H9 (cell line): Measurements from ENCODE around the gene CCNB1. TPM values are rescaled to one million over a fixed set of nuclear protein-coding genes. Genes with fewer than 3 reads are reported as not detected.
A peak's percentile ranks its signal among the peaks of the same experiment; 100 is the strongest.

Source experiments
- DNase-seq: peaks from one replicate; pipeline ENCODE4 v3.0.0-alpha.2; 2017
- H2AFZ ChIP-seq: one replicate; pipeline ENCODE4 v1.6.1; 2013; ENCODE audit warnings: mild to moderate bottlenecking, low read length, control low read depth, moderate library complexity
- H2AK5ac ChIP-seq: 2 replicates; pipeline ENCODE4 v1.6.1; 2013; ENCODE audit warnings: low read length, control low read depth, mixed read lengths; ENCODE audit not compliant: insufficient read length
- H2BK120ac ChIP-seq: one replicate; pipeline ENCODE4 v1.6.1; 2013; ENCODE audit warnings: low read depth, mild to moderate bottlenecking, low read length, control low read depth, inconsistent platforms; ENCODE audit not compliant: poor library complexity, severe bottlenecking
- H2BK12ac ChIP-seq: 2 replicates; pipeline ENCODE4 v1.6.1; 2013; ENCODE audit warnings: low read length, control low read depth, mixed read lengths, low read depth; ENCODE audit not compliant: insufficient read length
- H2BK15ac ChIP-seq: 2 replicates; pipeline ENCODE4 v1.6.1; 2013; ENCODE audit warnings: low read depth, low read length, control low read depth
- H2BK20ac ChIP-seq: one replicate; pipeline ENCODE4 v1.6.1; 2013; ENCODE audit warnings: low read depth, mild to moderate bottlenecking, low read length, control low read depth, inconsistent platforms; ENCODE audit not compliant: poor library complexity, severe bottlenecking
- H2BK5ac ChIP-seq: 2 replicates; pipeline ENCODE4 v1.6.1; 2013; ENCODE audit warnings: low read length, control low read depth, mixed read lengths; ENCODE audit not compliant: insufficient read length
- H3K14ac ChIP-seq: 2 replicates; pipeline ENCODE4 v1.6.1; 2013; ENCODE audit warnings: low read length, control low read depth; ENCODE audit not compliant: insufficient read depth
- H3K18ac ChIP-seq: 2 replicates; pipeline ENCODE4 v1.6.1; 2013; ENCODE audit warnings: low read depth, mild to moderate bottlenecking, mixed read lengths, low read length, control low read depth; ENCODE audit not compliant: insufficient read length
- H3K23ac ChIP-seq: 2 replicates; pipeline ENCODE4 v1.6.1; 2013; ENCODE audit warnings: low read length, control low read depth, mixed read lengths, low read depth; ENCODE audit not compliant: insufficient read length
- H3K23me2 ChIP-seq: 2 replicates; pipeline ENCODE4 v1.6.1; 2013; ENCODE audit warnings: low read depth, mild to moderate bottlenecking, mixed read lengths, low read length, control low read depth; ENCODE audit not compliant: insufficient read length, poor library complexity, severe bottlenecking
- H3K27ac ChIP-seq: 2 replicates; pipeline ENCODE4 v1.5.1; 2013; ENCODE audit warnings: low read length, control low read depth, mixed read lengths, low read depth; ENCODE audit not compliant: insufficient read length
- H3K27me3 ChIP-seq: 2 replicates; pipeline ENCODE4 v1.6.1; 2013; ENCODE audit warnings: low read length, control low read depth, inconsistent platforms; ENCODE audit not compliant: insufficient read depth
- H3K4ac ChIP-seq: 2 replicates; pipeline ENCODE4 v1.6.1; 2013; ENCODE audit warnings: low read depth, mild to moderate bottlenecking, control low read depth, inconsistent platforms, low read length, moderate library complexity
- H3K4me1 ChIP-seq: 2 replicates; pipeline ENCODE4 v1.6.1; 2013; ENCODE audit warnings: low read length, control low read depth, inconsistent platforms; ENCODE audit not compliant: insufficient read depth
- H3K4me2 ChIP-seq: 2 replicates; pipeline ENCODE4 v1.6.1; 2013; ENCODE audit warnings: low read length, control low read depth, mixed read lengths; ENCODE audit not compliant: insufficient read length, insufficient read depth
- H3K56ac ChIP-seq: 2 replicates; pipeline ENCODE4 v1.6.1; 2013; ENCODE audit warnings: low read depth, mild to moderate bottlenecking, mixed read lengths, low read length, control low read depth; ENCODE audit not compliant: insufficient read length
- H3K79me1 ChIP-seq: 2 replicates; pipeline ENCODE4 v1.6.1; 2013; ENCODE audit warnings: low read depth, mild to moderate bottlenecking, moderate library complexity, low read length, control low read depth, inconsistent platforms; ENCODE audit not compliant: insufficient read depth, poor library complexity, severe bottlenecking
- H3K79me2 ChIP-seq: 2 replicates; pipeline ENCODE4 v1.6.1; 2013; ENCODE audit warnings: low read length, control low read depth, inconsistent platforms; ENCODE audit not compliant: insufficient read depth
- H3K9ac ChIP-seq: 2 replicates; pipeline ENCODE4 v1.6.1; 2013; ENCODE audit warnings: low read length, control low read depth, mixed read lengths; ENCODE audit not compliant: insufficient read length; ENCODE audit errors: extremely low read depth
- H3K9me3 ChIP-seq: one replicate; pipeline ENCODE4 v1.6.1; 2013; ENCODE audit warnings: low read depth, low read length, inconsistent platforms; ENCODE audit not compliant: control insufficient read depth
- H3T11ph ChIP-seq: one replicate; pipeline ENCODE4 v1.6.1; 2013; ENCODE audit warnings: mild to moderate bottlenecking, low read length, control low read depth, inconsistent platforms
- H4K20me1 ChIP-seq: one replicate; pipeline ENCODE4 v1.6.1; 2013; ENCODE audit not compliant: control insufficient read depth, insufficient read length, insufficient read depth
- H4K5ac ChIP-seq: 2 replicates; pipeline ENCODE4 v1.6.1; 2013; ENCODE audit warnings: low read depth, mild to moderate bottlenecking, mixed read lengths, low read length, control low read depth; ENCODE audit not compliant: insufficient read length
- H4K8ac ChIP-seq: replicated peaks from 2 replicates; pipeline ENCODE4 v1.6.1; 2013; ENCODE audit warnings: low read length, control low read depth, mixed read lengths, low read depth; ENCODE audit not compliant: insufficient read length
- H4K91ac ChIP-seq: 2 replicates; pipeline ENCODE4 v1.6.1; 2013; ENCODE audit warnings: low read depth, mild to moderate bottlenecking, moderate library complexity, mixed read lengths, low read length, control low read depth; ENCODE audit not compliant: insufficient read length
- H3K27ac Mint-ChIP-seq, 3 experiments: 2 replicates in 2 of 3; 3 replicates in 1 of 3; pipeline ENCODE4 v1.8.0; 2020 to 2021; ENCODE audit warnings: mixed read lengths in 3 of 3, mild to moderate bottlenecking in 1 of 3, moderate library complexity in 1 of 3
- H3K27me3 Mint-ChIP-seq: 2 replicates; pipeline ENCODE4 v1.8.0; 2021; ENCODE audit warnings: low read depth, mild to moderate bottlenecking, moderate library complexity, mixed read lengths
- H3K36me3 Mint-ChIP-seq, 3 experiments: 2 replicates in 2 of 3; 3 replicates in 1 of 3; pipeline ENCODE4 v1.8.0; 2020 to 2021; ENCODE audit warnings: low read depth in 3 of 3, mixed read lengths in 3 of 3; ENCODE audit not compliant: insufficient read depth in 1 of 3
- H3K4me1 Mint-ChIP-seq, 2 experiments: 2 replicates each; pipeline ENCODE4 v1.8.0; 2020; ENCODE audit warnings: mixed read lengths in 2 of 2
- H3K4me3 Mint-ChIP-seq, 2 experiments: 2 replicates in 1 of 2; 3 replicates in 1 of 2; pipeline ENCODE4 v1.8.0; 2020 to 2021; ENCODE audit warnings: mild to moderate bottlenecking in 2 of 2, mixed read lengths in 2 of 2, moderate library complexity in 1 of 2
- H3K9me3 Mint-ChIP-seq, 2 experiments: 2 replicates in 1 of 2; 3 replicates in 1 of 2; pipeline ENCODE4 v1.8.0; 2020; ENCODE audit warnings: mild to moderate bottlenecking in 2 of 2, mixed read lengths in 2 of 2, moderate library complexity in 1 of 2
- WGBS: extraction: QIAGEN DNeasy Blood & Tissue Kit; methylation state at CpG from one replicate; pipeline ENCODE4 v1.1.7; 2013; ENCODE audit warnings: missing lambda C conversion rate, low lambda C conversion rate, mixed read lengths; ENCODE audit not compliant: insufficient read length; ENCODE audit errors: extremely low coverage; 5-methylcytosine and 5-hydroxymethylcytosine counted together
- total RNA-seq: library from RNA; stranded (reverse); gene quantifications from 2 replicates; pipeline ENCODE4 v1.2.1, GENCODE V29; 2021
- TF ChIP-seq, protein P1 (sequence below): fragments of 200-600 bp; sonication (generic); conservative IDR thresholded peaks from 3 replicates; pipeline ENCODE4 v1.8.0; 2021; ENCODE audit warnings: antibody characterized with exemption, mild to moderate bottlenecking

CCNB1 gene
- total RNA-seq, 1 experiment from 2014 or later, result 310 TPM

DNA sequence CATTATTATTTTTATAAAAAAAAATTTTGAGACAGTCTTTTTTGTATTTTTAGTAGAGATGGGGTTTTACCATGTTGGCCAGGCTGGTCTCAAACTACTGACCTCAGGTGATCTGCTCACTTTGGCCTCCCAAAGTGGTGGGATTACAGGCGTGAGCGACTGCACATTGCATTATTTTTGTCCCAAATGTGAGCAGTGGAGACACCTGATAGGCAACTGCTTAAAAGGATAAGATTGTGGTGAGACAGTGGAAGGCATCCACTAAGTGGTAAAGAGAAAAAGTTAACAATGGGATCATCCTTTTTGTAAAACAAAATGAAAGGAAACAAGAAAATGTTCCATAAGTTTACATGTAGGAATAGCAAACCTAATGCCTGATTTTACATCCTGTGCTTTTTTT lies 20.4 kb downstream of the CCNB1 start:
- no peak for DNase-seq
- H3K27me3 Mint-ChIP-seq, result no peaks in the 10 kb centered on the region
- peak overlapping the region in 1 of 3 experiments; percentile 85; a peak in 1 of 7 replicates for H3K27ac Mint-ChIP-seq

More for the DNA sequence above, 20.4 kb downstream of the CCNB1 start:
- no peak overlapping the region for H3K9ac ChIP-seq
- H2BK12ac ChIP-seq, result no peak overlapping the region
- H3K14ac ChIP-seq, result no peak overlapping the region
- H2BK120ac ChIP-seq, result no peak overlapping the region
- H3K18ac ChIP-seq, result no peak overlapping the region
- H3K9me3 ChIP-seq, result no peaks in the 10 kb centered on the region
- Mint-ChIP-seq H3K4me1 (peaks cover 9 to 12% of the 10 kb centered on the region in 2 experiments), H3K9me3 (no peaks in the 10 kb centered on the region), H3K4me3 (peak overlapping the region; percentile 49 to 67; a peak in 3 of 5 replicates), H3K36me3 (peaks cover 4 to 6% (median 5%) of the 10 kb centered on the region in 3 experiments; a peak in 6 of 7 replicates)
- H4K8ac ChIP-seq, result no peak overlapping the region
- no CpG with 5 or more reads among the region's 2 CpGs for WGBS
- H4K20me1 ChIP-seq, result no peaks in the 10 kb centered on the region
- H3K79me2 ChIP-seq, result no peaks in the 10 kb centered on the region
- H2BK20ac ChIP-seq, result no peak overlapping the region
- no peak overlapping the region for H4K5ac ChIP-seq
- no peak overlapping the region for H3K23ac ChIP-seq
- H2AK5ac ChIP-seq, result no peak overlapping the region
- H2BK15ac ChIP-seq, result no peak overlapping the region
- peaks cover 9% of the 10 kb centered on the region for H3K23me2 ChIP-seq
- no peak overlapping the region for H3K27ac ChIP-seq
- H3K27me3 ChIP-seq, result no peaks in the 10 kb centered on the region
- no peak overlapping the region for H3K4ac ChIP-seq
- no peaks in the 10 kb centered on the region for H3K4me1 ChIP-seq
- no peak overlapping the region for H2AFZ ChIP-seq
- H3K79me1 ChIP-seq, result no peaks in the 10 kb centered on the region
- H3K4me2 ChIP-seq, result no peak overlapping the region
- TF ChIP-seq, protein P1, sequence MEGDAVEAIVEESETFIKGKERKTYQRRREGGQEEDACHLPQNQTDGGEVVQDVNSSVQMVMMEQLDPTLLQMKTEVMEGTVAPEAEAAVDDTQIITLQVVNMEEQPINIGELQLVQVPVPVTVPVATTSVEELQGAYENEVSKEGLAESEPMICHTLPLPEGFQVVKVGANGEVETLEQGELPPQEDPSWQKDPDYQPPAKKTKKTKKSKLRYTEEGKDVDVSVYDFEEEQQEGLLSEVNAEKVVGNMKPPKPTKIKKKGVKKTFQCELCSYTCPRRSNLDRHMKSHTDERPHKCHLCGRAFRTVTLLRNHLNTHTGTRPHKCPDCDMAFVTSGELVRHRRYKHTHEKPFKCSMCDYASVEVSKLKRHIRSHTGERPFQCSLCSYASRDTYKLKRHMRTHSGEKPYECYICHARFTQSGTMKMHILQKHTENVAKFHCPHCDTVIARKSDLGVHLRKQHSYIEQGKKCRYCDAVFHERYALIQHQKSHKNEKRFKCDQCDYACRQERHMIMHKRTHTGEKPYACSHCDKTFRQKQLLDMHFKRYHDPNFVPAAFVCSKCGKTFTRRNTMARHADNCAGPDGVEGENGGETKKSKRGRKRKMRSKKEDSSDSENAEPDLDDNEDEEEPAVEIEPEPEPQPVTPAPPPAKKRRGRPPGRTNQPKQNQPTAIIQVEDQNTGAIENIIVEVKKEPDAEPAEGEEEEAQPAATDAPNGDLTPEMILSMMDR, result no peak
- H3K56ac ChIP-seq, result no peak overlapping the region
- H4K91ac ChIP-seq, result no peak overlapping the region
- no peak overlapping the region for H3T11ph ChIP-seq
- no peak overlapping the region for H2BK5ac ChIP-seq
